ENCODE results near the gene PLEKHA7.

The PLEKHA7 gene

GRCh38 chr11:16784097-16784496 is 230.1 kb downstream of the PLEKHA7 start:
- DNase-seq: no peak

- DNase-seq: no peak
Measured at GRCh38 chr11:16783321-16783801, 230.9 kb downstream of the PLEKHA7 start.

- DNase-seq: no peak
Measured at GRCh38 chr11:16781936-16782919, 232.0 kb downstream of the PLEKHA7 start.

DNA sequence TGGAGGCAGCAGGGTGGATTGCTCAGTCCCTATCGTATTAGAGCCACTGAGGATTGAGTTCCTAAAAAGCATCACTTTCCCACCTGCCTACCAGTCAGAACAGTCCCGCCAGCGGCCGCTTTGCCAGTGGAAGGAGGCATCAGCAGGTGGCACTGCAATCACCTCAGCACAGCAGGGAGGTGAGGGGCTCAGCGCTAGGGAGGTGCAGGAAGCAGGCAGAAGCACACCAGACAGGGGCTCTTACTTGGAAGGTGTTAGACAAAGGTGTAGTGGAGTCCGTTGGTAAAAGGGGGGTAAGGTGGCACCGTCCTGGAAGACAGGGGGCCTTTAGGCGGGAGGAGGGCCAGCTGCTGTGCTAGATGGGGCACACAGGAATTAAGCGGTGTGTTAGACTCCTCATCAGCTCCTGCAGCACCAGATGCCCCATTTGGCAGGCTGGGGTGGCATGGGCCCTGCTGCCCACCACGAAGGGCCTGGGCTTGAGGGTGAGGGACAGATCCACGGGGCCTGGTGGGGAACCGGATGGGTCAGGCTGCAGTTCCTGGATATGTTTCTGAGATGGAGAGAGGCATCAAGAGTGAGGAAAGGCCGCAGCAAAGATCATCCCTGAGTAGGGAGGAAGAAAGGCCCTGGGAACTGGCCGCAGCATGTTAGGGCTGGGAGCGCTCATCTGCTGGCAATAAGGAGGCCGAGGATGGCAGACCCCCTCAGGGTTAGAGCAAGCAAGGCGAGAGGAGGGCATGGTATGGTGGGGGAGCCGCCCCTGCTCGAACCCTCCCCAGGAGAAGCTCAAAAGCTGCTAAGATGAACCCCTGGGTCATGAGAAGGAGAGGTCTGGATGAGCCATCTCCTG is 233.3 kb downstream of the PLEKHA7 start:
- DNase-seq: no peak

DNA sequence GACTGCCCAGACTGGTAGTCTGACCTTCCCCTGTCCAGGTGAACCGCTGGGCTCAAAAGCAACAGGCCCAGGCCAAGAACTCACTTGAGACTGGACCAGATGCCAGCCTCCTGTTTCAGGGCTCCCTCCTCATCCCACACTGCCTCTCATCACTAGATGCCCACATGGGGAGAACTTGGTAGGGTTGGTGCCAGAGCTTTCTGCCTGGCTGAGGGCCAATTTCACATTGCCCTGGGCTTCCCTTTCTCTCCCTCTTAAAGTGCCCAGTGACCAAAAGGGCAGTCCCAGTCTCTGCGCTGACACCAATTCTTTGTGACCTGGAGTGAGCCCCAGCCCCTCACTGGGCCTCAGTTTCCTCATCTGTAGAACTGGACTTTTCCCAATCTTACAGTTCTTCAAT is 234.1 kb downstream of the PLEKHA7 start:
- no peak for DNase-seq

DNA sequence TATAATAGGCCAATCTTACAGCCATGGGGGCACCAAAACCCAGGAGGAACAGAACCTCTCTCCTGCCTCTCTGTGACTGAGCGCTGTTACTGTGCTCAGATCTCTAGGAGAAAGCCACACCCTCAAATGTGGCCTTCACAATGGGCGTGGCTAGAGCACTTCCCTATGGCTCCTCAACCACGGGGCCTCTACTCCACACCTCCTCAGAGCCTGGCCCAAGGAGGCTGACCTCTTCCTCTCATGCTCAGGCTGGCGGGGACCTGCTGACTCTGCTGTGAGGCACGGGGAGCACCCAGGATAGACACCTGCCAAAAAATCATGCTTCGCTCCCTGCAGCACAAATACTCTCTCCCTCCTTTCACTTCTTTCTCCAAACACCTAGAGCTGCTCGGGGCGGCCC is 234.8 kb downstream of the PLEKHA7 start:
- DNase-seq: no peak

DNA sequence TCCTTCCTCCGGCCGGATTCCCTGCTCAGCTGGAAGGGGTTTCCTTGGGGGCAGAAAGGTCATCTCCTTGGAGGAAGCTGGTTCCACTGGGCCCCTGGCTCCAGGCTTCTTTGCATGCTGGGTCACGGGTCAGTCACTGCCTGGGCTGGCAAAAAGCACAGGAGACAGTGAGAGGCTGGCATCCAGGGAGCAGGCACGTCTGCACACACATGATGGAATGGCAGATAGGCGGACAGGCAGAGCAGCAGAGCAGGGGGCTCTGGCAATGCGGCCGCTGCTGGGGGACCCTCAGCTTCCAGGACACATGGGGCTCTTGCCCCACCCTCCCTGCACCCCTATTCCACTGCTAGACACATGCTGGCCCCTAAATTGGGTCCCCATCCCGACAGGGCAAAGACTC is 235.3 kb downstream of the PLEKHA7 start:
- no peak for DNase-seq

- DNase-seq: no peak
Measured at GRCh38 chr11:16778286-16778685, 235.9 kb downstream of the PLEKHA7 start.

DNA sequence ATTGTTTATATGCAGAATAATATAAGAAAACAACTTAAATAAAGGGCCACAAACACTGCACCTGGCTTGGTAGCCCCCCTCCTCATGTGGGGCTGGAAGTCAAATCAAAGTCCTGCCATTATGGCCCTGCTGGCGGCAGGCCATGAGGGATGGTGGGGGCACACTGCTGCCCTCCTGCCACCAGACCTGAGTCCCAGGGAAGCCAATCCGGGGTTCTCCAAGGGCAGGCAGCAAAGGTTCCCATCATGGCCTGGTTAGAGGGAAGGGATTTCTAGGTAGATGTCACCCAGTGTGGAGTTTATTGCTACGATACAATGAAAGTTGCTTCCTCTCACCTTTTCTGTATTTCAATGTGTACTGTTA is 236.6 kb downstream of the PLEKHA7 start:
- DNase-seq: no peak

DNA sequence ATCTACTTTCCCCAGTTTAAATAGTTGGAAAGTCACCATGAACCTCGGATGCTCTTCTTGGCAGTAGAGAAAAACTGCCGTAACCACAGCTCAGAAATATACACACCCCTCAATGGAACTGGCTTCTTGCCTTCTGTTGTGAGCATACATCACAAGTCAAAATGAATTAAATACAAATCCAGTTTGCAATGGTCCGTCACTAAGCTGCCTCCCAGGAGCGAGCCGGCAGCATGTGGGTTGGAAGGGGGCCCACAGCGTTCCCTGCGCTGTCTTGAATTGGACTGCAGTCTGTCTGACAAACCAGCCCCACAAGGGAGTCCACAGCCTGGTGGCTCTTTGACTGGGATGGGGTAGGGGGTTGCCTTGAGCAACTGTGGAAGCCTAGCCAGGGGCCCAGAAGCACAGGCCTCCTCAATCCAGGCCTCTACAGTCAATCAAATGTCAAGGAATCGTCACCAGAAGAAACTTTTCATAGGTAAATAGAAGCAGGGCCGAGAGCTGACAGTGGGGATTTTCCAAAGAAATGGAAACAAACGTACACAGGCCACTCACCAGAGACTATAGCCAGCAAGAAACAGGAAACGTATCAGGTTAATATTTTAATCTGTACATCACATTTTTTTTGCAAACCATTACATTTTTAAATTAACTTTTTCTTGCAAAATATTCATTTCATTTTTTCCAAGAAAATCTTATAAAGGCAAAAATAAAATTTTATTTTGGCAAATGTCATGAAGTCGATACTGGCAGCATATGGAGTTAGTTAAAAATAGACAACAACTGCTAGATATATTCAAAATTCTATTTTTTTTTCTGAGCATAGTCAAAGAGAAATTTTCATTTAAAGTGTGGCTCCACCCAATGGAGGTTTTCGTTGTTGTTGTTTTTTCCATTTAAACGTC is 237.3 kb downstream of the PLEKHA7 start:
- DNase-seq: no peak

GRCh38 chr11:16775614-16776283 is 238.5 kb downstream of the PLEKHA7 start:
- no peak for DNase-seq

DNA sequence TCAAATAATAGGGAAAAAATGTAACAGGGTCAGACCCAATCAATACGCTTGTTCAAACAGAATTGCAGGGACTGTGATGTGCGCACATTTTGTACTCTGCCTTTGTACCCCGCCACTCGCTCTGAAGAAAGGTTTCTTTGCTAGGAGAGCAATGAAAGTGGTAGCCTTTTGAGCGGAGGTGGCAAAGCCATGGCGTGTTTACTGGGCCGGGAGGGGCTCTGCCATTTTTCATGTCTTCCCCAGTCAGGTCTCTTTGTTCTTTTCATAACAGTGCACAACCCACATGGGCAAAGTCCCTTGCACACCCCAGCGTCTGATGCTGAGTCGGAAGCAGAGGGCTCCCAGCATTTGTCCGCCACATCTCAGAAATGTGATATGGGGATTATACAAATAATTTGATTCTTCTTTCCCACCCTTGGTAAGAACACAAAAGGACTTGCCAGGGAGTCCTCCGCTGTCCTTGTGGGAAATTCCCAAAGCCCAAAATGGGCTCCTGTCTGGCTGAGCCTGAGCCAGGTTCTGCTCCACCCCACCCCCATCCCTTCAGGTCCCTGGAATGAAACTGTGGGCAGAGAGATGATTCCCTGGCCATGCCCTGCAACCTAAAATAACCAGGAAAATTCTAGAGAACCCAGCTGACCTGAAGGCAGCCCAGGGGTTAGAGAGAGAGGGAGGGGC is 239.1 kb downstream of the PLEKHA7 start:
- no peak for DNase-seq

GRCh38 chr11:16773981-16774935 is 240.0 kb downstream of the PLEKHA7 start:
- DNase-seq: no peak

- DNase-seq: no peak
Measured at GRCh38 chr11:16772141-16772512, 242.1 kb downstream of the PLEKHA7 start.

- DNase-seq: no peak
Measured at GRCh38 chr11:16771350-16772140, 242.7 kb downstream of the PLEKHA7 start.

DNA sequence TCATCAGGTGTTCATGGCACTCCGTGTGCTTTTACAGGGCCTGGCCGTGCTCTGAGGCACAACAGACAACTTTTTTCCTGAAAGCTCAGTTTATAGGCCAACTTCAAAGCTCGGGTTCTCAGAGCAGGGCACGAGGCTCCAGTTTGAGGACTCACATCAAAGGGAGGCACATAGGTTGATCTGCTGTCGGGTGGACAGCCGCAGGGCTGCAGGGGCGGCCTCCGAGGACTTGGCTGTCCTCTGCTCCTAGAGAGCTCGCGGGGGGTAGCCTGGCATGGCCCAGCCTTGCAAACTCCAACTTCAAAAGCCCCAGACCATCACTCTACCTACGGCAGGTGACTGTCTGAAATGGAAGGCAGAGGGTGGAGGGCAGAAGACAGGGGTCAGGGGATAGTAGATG is 244.2 kb downstream of the PLEKHA7 start:
- no peak for DNase-seq

GRCh38 chr11:16769386-16769785 is 244.8 kb downstream of the PLEKHA7 start:
- DNase-seq: no peak

DNA sequence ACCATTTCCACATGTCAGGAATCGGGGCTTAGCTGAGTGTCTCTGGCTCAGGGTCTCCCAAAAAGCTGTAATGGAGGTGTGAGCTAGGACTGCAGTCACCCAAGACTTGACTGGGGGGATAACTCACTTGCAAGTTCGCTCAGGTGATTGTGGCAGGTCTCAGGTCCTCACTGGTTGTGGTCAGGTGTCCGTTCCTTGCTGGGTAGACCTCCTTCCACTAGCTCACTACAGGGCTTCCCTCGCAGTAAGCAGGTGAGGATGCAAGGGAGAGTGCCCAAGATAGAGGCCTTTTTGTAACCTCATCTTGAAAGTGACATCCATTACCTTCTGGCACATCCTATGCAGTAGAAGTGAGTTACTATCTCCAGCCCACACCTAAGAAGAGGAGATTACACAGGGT is 246.3 kb downstream of the PLEKHA7 start:
- no peak for DNase-seq

- DNase-seq: no peak
Measured at GRCh38 chr11:16767137-16767536, 247.1 kb downstream of the PLEKHA7 start.

Measured in activated CD4-positive, alpha-beta T cell treated with anti-CD3 and anti-CD28 coated beads, Interleukin-2, amount 50 U/mL, for 4 hours (primary cell).